Cardiac fibroblast (primary cell): Measurements from ENCODE around the gene TRUB2.
A peak's percentile ranks its signal among the peaks of the same experiment; 100 is the strongest.

ENCODE experiments used
- DNase-seq, 2 donors: peaks; one replicate each; pipeline versions ENCODE4 v3.0.0 to v3.0.0-alpha.2; 2010; ENCODE audit warnings: low read depth in 2 of 2
- H3K4me3 ChIP-seq, 2 donors: replicated peaks in 1 of 2; 1 replicate in 1 of 2; 2 replicates in 1 of 2; pipeline ENCODE4 v1.5.1; 2011; ENCODE audit warnings: low read depth in 2 of 2, low read length in 2 of 2, mild to moderate bottlenecking in 2 of 2, moderate library complexity in 1 of 2
- TF ChIP-seq, protein P1 (sequence below): IDR thresholded peaks from one replicate; pipeline ENCODE4 v1.5.1; 2011; ENCODE audit warnings: low read depth, mild to moderate bottlenecking, low read length, inconsistent platforms

TRUB2 gene

DNA sequence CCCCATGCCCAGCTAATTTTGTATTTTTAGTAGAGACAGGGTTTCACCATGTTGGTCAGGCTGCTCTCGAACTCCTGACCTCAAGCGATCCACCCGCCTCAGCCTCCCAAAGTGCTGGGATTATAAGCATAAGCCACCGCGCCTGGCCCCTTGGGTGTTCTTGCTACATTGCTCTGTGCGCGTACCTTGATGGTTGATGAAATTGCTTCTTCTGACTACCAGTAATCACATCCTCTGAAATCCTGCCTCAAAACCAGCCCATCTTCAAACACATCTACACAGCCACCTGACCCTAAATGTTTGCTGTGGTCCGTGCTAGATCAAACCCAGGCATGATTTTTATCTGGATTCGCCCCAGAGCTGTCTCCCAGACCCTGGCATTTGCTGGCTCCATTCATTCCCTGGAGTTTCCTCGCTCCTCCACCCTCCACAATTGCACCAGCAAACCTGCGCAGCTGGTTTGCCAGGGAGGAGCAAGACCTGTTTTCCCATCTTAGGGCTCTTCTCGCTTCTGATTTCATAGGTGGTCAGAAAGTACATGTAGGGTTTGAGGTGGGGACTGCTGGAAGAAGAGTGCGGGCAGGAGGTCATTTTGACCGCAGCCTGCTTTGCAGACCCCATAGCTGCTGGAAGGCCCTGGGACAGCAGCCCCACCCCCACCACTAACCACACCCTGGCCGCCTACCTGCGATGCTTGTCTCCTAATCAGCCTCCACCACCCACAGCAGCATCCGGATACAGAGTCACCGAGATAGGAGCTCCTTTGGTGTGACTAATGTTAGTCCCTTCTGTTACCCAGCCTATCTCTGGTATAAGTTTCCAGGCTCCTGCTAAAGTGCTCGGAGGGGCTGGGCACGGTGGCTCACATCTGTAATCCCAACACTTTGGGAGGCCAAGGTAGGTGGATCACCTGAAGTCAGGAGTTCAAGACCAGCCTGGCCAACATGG, 23.4 kb downstream of the TRUB2 start:
- no peak overlapping the region for H3K4me3 ChIP-seq
- DNase-seq, result no peak
- TF ChIP-seq, protein P1, sequence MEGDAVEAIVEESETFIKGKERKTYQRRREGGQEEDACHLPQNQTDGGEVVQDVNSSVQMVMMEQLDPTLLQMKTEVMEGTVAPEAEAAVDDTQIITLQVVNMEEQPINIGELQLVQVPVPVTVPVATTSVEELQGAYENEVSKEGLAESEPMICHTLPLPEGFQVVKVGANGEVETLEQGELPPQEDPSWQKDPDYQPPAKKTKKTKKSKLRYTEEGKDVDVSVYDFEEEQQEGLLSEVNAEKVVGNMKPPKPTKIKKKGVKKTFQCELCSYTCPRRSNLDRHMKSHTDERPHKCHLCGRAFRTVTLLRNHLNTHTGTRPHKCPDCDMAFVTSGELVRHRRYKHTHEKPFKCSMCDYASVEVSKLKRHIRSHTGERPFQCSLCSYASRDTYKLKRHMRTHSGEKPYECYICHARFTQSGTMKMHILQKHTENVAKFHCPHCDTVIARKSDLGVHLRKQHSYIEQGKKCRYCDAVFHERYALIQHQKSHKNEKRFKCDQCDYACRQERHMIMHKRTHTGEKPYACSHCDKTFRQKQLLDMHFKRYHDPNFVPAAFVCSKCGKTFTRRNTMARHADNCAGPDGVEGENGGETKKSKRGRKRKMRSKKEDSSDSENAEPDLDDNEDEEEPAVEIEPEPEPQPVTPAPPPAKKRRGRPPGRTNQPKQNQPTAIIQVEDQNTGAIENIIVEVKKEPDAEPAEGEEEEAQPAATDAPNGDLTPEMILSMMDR, result no peak

DNA sequence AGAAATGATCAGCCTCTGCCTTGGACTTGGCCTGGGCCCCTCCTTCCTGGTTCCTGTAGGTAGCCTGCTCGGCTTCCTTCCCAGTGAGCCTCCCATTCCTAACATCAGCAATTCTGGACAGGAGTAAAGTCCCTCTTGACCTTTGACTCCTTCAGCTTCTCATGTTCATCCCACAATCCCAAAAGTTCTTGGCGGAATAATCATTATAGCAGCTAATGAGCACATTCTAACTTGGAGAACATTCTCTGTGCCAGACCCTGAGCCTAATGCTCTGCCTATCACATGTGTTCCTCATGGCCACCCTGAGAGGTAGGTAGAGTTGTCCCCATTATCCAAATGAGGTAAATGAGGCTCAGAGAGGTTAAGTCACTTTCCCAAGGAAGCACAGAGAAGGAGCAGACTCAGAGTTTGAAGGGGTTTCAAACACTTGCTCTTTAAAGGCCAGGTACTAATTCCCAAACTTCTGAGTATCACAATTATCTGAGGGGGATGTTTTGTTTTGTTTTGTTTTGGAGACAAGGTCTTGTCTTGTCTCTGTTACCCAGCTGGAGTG, 24.9 kb downstream of the TRUB2 start:
- no peak for DNase-seq
- no peak overlapping the region for H3K4me3 ChIP-seq
- TF ChIP-seq, protein P1, result no peak

DNA sequence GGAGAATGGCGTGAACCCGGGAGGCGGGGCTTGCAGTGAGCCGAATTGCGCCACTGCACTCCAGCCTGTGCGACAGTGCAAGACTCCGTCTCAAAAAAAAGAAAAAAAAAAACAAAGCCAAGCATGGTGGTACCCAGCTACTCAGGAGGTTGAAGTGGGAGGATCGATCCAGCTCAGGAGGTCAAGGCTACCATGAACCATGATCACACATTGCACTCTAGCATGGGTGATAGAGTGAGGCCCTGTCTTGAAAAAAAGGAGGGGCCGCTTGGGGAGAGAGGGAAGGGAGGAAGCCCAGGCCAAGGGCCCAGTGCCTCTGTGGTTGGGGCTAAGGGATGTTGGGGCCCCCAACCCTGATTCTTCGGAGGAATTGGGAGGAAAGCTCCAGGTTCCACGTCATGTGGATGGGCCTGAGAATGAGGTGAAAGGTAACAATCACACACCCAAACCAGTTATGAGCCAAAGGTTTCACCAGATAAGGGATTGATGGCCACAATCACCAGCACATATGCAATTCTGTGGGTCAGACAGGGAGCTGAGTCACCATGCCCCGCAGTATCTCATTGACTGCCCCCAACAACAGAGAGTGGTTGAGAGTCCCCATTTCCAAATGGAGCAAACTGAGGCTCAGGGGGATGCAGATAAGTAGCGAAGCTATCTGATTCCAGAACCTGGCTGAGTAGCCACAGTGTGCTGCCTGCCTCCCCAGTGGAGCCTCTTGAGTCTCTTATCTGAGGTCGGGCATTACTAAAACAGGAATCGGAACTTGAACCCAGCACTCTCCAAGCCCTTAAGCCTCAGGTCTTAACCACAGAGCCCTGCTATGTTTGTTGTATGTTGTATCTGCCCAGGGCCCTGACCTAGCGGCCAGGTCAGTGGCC, 25.7 kb downstream of the TRUB2 start:
- H3K4me3 ChIP-seq, result no peak overlapping the region
- peak in 1 of 2 donors; percentile 18 for DNase-seq
- TF ChIP-seq, protein P1, result no peak

DNA sequence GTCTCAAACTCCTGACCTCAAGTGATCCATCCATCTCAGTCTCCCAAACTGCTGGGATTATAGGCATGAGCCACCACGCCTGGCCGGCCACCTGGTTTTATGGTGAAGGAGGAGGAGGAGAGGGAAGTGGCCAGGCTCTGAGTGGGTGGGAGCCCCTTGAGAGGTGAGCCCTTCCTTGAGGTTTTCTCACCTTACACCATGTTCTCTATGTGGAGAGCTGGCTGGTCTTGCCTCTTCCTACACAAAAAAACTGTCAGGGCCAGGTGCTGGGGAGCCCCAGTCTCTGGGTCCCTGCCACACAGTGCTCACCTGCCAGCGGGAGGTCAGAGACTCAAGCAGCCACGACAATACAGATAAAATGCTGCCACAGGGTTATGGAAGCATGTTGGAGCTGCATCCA, 28.1 kb downstream of the TRUB2 start:
- DNase-seq, result no peak
- TF ChIP-seq, protein P1, result no peak
- H3K4me3 ChIP-seq, result no peak overlapping the region

DNA sequence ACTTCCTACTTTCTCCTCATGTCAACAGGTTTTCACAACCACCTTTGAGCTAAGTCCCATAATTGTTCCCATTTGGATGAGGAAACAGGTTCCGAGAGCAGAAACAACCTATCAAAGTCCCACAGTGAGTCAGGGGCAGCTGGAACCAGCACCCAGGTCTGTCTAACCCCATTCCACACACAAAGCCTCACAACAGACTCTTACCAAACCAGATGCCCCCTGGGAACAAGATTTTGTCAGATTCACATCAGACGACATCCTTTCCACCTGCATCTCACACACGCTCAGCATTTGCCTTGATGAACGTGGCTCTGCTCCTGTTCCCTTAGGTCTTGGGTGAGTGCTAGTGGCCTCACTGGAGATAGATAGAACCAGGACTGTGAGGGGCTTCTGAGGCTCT, 29.2 kb downstream of the TRUB2 start:
- DNase-seq, result no peak
- H3K4me3 ChIP-seq, result no peak overlapping the region
- TF ChIP-seq, protein P1, result no peak

DNA sequence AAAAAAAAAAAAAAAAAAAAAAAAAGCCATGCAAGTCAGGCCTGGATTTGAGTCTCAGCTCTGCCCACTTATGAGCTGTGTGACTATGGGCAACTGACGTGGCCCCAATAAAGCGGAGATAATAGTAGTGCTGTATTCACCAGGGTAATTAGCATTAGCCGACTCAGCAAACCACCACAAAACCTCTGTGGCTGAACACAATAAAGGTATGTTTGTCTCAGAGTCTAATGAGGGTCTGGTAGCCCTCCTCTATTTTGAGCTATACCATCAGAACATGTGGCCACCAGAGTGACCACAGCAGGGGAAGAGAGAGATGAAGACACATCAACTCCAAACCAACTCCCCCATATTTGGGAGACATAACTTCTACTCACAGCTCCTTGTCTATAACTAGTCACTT, 30.2 kb downstream of the TRUB2 start:
- H3K4me3 ChIP-seq, result no peak overlapping the region
- no peak for DNase-seq
- TF ChIP-seq, protein P1, result no peak
